Muscle of leg (tissue), 16 donors: Measurements from ENCODE around the gene HHEX. TPM values are rescaled to one million over a fixed set of nuclear protein-coding genes. Genes with fewer than 3 reads are reported as not detected.
A peak's percentile ranks its signal among the peaks of the same experiment; 100 is the strongest.
"Not testable (repeated sequence)": the region's sequence is repeated elsewhere in the genome, so short reads cannot be mapped to it uniquely, and the experiment has no call there.

Source experiments
- DNase-seq: peaks from one replicate; pipeline ENCODE4 v3.0.0; 2013
- H3K27ac ChIP-seq: one replicate; pipeline ENCODE4 v1.5.1; 2013; ENCODE audit warnings: mild to moderate bottlenecking, low read length, control low read depth
- H3K27me3 ChIP-seq: one replicate; pipeline ENCODE4 v1.6.1; 2013; ENCODE audit warnings: low read length; ENCODE audit not compliant: control insufficient read depth, insufficient read depth
- H3K36me3 ChIP-seq: one replicate; pipeline ENCODE4 v1.6.1; 2013; ENCODE audit warnings: low read length; ENCODE audit not compliant: control insufficient read depth, insufficient read depth
- H3K4me1 ChIP-seq: one replicate; pipeline ENCODE4 v1.6.1; 2013; ENCODE audit warnings: low read length; ENCODE audit not compliant: control insufficient read depth, insufficient read depth
- H3K4me3 ChIP-seq: one replicate; pipeline ENCODE4 v1.5.1; 2013; ENCODE audit warnings: low read length, control low read depth
- H3K9me3 ChIP-seq: replicated peaks from 2 replicates; pipeline ENCODE4 v1.6.1; 2013; ENCODE audit warnings: low read depth, low read length; ENCODE audit not compliant: control insufficient read depth
- WGBS: methylation state at CpG from one replicate; pipeline ENCODE4 v1.1.5; 2013; ENCODE audit warnings: missing lambda C conversion rate; ENCODE audit not compliant: insufficient coverage; 5-methylcytosine and 5-hydroxymethylcytosine counted together
- long read RNA-seq, 11 donors: transcript quantifications; one replicate each; lab custom pipeline, GENCODE V29; 2026
- polyA plus RNA-seq, 8 donors: library from polyadenylated mRNA; unstranded; fragments of 120-200 nt; gene quantifications; one replicate each; pipeline versions ENCODE4 v1.2.1 to v1.2.3, GENCODE V29; 2013; ENCODE audit warnings: inconsistent platforms in 1 of 8, low replicate concordance in 1 of 8; ENCODE audit not compliant: insufficient read length in 8 of 8, insufficient read depth in 1 of 8
- total RNA-seq: library from RNA; stranded (reverse); fragments of 120-200 nt; gene quantifications from one replicate; pipeline ENCODE4 v1.2.4, GENCODE V29; 2013

Gene HHEX
- total RNA-seq (3.6 TPM), polyA plus RNA-seq (10 to 100 TPM in 1 of 8 donors, 1 to 10 TPM in 7; 5.9 to 10.3 (median 7.5) TPM)
- long read RNA-seq, donor 1, partial matches to known transcripts, result 0 of 2 reads
- long read RNA-seq, donor 1, other reads (novel, unspliced or antisense), result 0 of 2 reads
- long read RNA-seq, donor 2, result 0 reads
- long read RNA-seq, donor 3, transcript HHEX-201 (4 exons, 1,727 nt), result major isoform, 7 of 7 reads
- long read RNA-seq, donor 3, partial matches to known transcripts, result 0 of 7 reads
- long read RNA-seq, donor 3, other reads (novel, unspliced or antisense), result 0 of 7 reads
- long read RNA-seq, donor 4, partial matches to known transcripts, result 0 of 3 reads
- long read RNA-seq, donor 4, other reads (novel, unspliced or antisense), result 0 of 3 reads
- long read RNA-seq, donor 5, partial matches to known transcripts, result 0 of 4 reads
- long read RNA-seq, donor 5, other reads (novel, unspliced or antisense), result 0 of 4 reads
- long read RNA-seq, donor 6, partial matches to known transcripts, result 0 of 4 reads
- long read RNA-seq, donor 6, other reads (novel, unspliced or antisense), result 0 of 4 reads
- long read RNA-seq, donor 7, partial matches to known transcripts, result 0 of 1 reads
- long read RNA-seq, donor 7, other reads (novel, unspliced or antisense), result 0 of 1 reads
- long read RNA-seq, donor 8, partial matches to known transcripts, result 0 of 2 reads
- long read RNA-seq, donor 8, other reads (novel, unspliced or antisense), result 0 of 2 reads
- long read RNA-seq, donor 9, partial matches to known transcripts, result 0 of 4 reads
- long read RNA-seq, donor 9, other reads (novel, unspliced or antisense), result 0 of 4 reads
- long read RNA-seq, donor 10, partial matches to known transcripts, result 0 of 2 reads
- long read RNA-seq, donor 10, other reads (novel, unspliced or antisense), result 0 of 2 reads
- long read RNA-seq, donor 11, partial matches to known transcripts, result 0 of 2 reads
- long read RNA-seq, donor 11, other reads (novel, unspliced or antisense), result 0 of 2 reads

DNA sequence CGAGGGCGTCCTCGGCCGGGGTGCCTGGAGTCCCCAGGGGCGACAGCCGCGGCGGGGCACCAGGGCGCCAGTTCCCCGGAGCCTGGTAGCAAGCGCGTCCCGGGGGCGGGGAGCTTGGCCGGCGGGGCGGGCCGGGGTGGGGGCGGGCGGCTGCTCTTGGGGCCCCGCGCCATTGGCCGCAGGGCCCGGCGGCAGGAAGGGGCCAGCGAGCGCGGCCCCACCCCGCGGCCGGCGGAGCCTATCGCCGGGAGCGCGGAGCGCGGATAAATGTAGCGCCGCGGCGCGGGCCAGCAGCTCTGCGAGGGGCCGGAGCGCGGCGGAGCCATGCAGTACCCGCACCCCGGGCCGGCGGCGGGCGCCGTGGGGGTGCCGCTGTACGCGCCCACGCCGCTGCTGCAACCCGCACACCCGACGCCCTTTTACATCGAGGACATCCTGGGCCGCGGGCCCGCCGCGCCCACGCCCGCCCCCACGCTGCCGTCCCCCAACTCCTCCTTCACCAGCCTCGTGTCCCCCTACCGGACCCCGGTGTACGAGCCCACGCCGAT, at the start of gene HHEX:
HHEX (plus strand) TSS at position 293 of the 548 bp plus-strand sequence; CDS start at position 325, 32 bp downstream.
- Histone ChIP-seq H3K27ac (peak within 1 kb of the TSS; percentile 70), H3K4me3 (peak within 1 kb of the TSS; percentile 51), H3K36me3 (no peaks in the 10 kb centered on the region), H3K27me3 (peaks cover 49% of the 10 kb centered on the region), H3K9me3 (peaks cover 2% of the 10 kb centered on the region), H3K4me1 (peaks cover 14% of the 10 kb centered on the region)
- under 1% methylated on average over 79 of the region's 79 CpGs for WGBS
- peak; percentile 76 for DNase-seq

DNA sequence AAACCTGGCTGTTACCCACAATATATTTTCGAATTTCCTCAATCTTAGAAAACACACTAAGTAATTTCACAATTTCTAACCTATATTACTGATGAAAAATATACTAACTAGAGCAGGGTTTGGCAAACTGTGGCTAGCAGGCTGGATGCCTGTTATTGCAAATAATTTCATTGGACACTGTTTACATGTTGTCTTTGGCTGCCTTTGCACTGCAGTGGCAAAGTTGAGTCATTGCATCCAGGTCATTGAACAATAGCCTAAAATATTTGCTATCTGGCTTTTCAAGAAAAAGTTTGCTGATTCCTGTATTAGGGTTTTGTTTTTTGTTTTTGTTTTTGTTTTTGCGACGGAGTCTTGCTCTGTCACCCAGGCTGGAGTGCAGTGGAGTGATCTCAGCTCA, 49.6 kb upstream of the HHEX start:
- no peak overlapping the region for H3K4me3 ChIP-seq
- no peak overlapping the region for H3K27ac ChIP-seq
- H3K4me1 ChIP-seq, result no peaks in the 10 kb centered on the region
- no peaks in the 10 kb centered on the region for H3K9me3 ChIP-seq
- no CpG with 5 or more reads among the region's 3 CpGs for WGBS
- H3K36me3 ChIP-seq, result peaks cover 5% of the 10 kb centered on the region
- H3K27me3 ChIP-seq, result no peaks in the 10 kb centered on the region
- no peak for DNase-seq

DNA sequence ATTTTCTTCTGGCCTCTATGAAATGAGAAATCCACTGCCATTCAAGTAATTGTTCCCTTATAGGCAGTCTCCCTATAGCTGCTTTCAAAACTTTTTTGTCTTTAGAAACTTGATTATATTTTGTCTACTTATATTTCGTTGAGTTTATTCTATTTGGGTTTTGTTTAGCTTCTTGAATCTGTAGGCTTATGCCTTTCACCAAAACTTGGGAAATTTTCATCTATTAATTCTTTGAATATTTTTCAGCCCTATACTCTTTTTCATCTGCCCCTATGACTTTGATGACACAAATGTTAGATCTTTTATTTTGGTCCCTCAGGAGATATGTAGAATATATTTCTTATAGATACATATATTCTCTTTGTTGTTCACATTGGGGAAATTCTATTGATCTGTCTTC, 48.3 kb upstream of the HHEX start:
- DNase-seq, result no peak
- no peaks in the 10 kb centered on the region for H3K4me1 ChIP-seq
- H3K27ac ChIP-seq, result no peak overlapping the region
- H3K4me3 ChIP-seq, result no peak overlapping the region
- no peaks in the 10 kb centered on the region for H3K27me3 ChIP-seq
- H3K36me3 ChIP-seq, result peaks cover 5% of the 10 kb centered on the region
- H3K9me3 ChIP-seq, result no peaks in the 10 kb centered on the region
- no CpG with 5 or more reads among the region's 1 CpG for WGBS

DNA sequence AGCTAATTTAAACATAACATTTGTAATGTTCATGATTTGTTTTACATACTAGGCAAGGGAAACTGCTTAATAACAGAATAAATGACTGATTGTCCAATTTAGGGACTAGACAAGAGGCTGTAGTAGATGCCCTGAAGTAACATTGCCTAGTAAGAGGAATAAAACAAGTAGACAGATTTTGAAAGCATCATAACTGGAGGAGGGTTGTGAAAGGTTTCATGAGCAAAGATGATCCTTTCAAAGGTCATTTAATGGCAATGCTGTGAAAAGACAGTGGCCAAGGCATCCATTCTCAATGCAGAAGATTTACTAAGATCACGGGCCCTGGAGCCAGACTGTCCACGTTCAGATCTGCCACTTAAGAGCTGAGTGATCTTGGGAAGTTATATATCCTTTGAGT, 44.8 kb upstream of the HHEX start:
- Histone ChIP-seq H3K27ac (no peak overlapping the region), H3K9me3 (no peaks in the 10 kb centered on the region), H3K27me3 (no peaks in the 10 kb centered on the region), H3K36me3 (peaks cover 3% of the 10 kb centered on the region), H3K4me3 (no peak overlapping the region), H3K4me1 (no peaks in the 10 kb centered on the region)
- DNase-seq, result no peak
- WGBS, result no CpG with 5 or more reads among the region's 2 CpGs

DNA sequence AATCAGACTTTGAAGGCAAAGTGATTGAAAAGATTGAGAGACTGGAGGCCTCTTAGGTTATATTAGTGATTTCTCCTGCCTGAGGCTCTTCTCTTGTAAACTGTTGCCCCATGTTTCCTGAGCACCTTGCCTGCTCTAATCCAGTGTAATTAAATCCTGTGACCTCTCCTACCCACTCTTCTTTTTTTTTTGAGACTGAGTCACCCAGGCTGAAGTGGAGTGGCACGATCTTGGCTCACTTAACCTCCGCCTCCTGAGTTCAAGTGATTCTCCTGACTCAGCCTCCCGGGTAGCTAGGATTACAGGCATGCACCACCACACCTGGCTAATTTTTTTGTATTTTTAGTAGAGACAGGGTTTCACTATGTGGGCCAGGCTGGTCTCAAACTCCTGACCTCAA, 38.9 kb upstream of the HHEX start:
- H3K36me3 ChIP-seq, H3K4me3 ChIP-seq, H3K27ac ChIP-seq, H3K4me1 ChIP-seq, DNase-seq, H3K27me3 ChIP-seq, H3K9me3 ChIP-seq: not testable (repeated sequence)
- 100% methylated on average over 1 of the region's 3 CpGs for WGBS

DNA sequence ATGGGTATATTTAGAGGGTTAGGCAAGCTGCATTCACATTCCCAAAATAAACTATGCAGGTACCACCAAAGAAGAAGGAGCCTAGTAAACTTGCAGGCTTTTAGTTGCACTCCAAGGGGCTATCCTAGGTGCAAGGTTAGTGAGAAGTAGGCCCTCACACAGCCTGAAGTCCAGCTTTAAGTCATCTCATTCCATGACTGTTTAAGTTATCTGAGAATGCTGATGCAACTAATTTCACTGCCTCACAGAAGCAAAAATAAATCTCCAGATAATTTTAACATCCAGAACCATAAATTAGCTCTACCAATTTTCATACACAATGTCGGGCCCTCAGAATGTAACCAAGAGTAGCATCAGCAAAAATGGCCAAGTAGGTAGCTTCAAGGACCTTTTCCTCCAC, 34.3 kb upstream of the HHEX start:
- DNase-seq, result no peak
- Histone ChIP-seq H3K9me3 (no peaks in the 10 kb centered on the region), H3K4me3 (no peak overlapping the region), H3K27ac (no peak overlapping the region), H3K36me3 (peaks cover 4% of the 10 kb centered on the region), H3K4me1 (no peaks in the 10 kb centered on the region), H3K27me3 (no peaks in the 10 kb centered on the region)
- WGBS, result 88% methylated on average over 1 of the region's 1 CpG

DNA sequence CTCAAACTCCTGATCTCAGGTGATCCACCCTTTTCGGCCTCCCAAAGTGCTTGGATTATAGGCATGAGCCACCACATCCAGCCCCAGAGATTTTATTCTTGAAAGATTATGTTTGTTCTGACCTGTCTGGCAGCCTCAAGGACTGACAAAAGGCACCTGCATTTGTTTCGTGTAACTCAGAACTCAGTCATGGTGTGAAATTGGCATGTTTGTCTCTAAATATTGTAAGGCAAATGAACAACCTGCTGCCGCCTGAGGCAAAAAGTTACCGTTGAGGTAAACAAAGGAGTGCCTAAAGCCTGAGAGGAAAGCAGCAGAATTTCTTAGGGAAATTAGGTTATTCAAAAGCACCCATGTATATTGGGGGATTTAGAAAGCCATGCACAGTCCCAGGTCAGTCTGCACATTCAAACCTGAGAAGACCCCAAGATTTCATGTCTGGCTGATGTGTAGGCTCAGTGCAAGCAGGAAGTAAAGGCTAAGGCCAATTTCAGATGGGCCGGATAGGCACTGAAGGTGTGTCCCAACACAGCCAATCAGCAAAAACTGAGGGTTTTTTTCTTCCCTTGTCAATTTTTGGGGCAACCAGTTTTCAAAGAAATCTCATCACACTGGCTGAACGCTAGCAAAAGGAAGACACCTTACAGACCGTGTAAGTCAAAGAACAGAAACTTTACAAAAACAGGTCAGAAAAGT, 33.3 kb upstream of the HHEX start:
- Histone ChIP-seq H3K4me1 (no peaks in the 10 kb centered on the region), H3K27me3 (no peaks in the 10 kb centered on the region), H3K4me3 (no peak overlapping the region), H3K27ac (no peak overlapping the region), H3K36me3 (peaks cover 4% of the 10 kb centered on the region), H3K9me3 (no peaks in the 10 kb centered on the region)
- DNase-seq, result no peak
- 85% methylated on average over 6 of the region's 7 CpGs for WGBS

DNA sequence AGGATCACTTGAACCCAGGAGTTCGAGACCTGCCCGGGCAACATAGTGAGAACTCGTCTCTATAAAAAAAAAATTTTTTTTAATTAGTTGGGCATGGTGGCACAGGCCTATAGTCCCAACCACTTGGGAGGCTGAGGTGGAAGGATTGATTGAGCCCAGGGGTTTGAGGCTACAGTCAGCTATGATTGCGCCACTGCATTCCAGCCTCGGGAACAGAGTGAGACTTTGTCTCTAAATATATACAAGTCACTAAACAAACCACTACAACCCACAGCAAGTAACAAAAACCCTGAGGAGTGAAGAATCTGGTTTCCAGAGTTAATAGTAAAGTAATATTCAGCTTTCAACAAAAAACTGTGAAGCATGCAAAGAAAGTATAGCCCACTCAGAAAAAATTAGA, 32.7 kb upstream of the HHEX start:
- no peak overlapping the region for H3K27ac ChIP-seq
- H3K36me3 ChIP-seq, result peaks cover 4% of the 10 kb centered on the region
- no peak for DNase-seq
- H3K4me3 ChIP-seq, result no peak overlapping the region
- no peaks in the 10 kb centered on the region for H3K9me3 ChIP-seq
- H3K27me3 ChIP-seq, result no peaks in the 10 kb centered on the region
- H3K4me1 ChIP-seq, result no peaks in the 10 kb centered on the region
- 100% methylated on average over 3 of the region's 5 CpGs for WGBS

DNA sequence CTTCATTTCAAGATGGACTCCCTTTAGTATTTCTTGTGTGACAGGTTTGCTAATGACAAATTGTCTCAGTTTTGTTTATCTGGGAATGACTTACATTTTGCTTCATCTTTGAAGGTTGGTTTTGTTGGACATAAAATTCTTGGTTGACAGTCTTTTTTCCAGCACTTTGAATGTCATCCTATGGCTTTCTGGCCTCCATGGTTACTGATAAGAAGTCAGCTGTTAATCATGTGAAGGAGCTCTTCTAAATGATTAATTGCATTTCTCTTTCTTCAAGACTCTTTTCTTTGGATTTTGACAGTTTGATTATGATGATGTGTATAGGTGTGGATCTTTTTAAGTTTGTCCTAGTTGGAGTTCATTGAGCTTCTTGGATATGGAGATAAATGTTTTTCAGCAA, 26.9 kb upstream of the HHEX start:
- H3K4me3 ChIP-seq, result no peak overlapping the region
- no peaks in the 10 kb centered on the region for H3K4me1 ChIP-seq
- H3K27me3 ChIP-seq, result no peaks in the 10 kb centered on the region
- H3K9me3 ChIP-seq, result no peaks in the 10 kb centered on the region
- DNase-seq, result no peak
- H3K27ac ChIP-seq, result no peak overlapping the region
- H3K36me3 ChIP-seq, result no peaks in the 10 kb centered on the region
